HEK293T (cell line): ENCODE results near the gene TSEN54.

Experiments used
- ARNT ChIP-seq: fragments of 450-650 bp; IDR thresholded peaks from 2 replicates; pipeline ENCODE4 v1.6.1; 2017; ENCODE audit warnings: mild to moderate bottlenecking
- BHLHE40 ChIP-seq: fragments of 450-650 bp; IDR thresholded peaks from 2 replicates; pipeline ENCODE4 v1.6.1; 2016; ENCODE audit warnings: mild to moderate bottlenecking, moderate library complexity, borderline replicate concordance
- HDGF ChIP-seq: fragments of 450-650 bp; IDR thresholded peaks from 2 replicates; pipeline ENCODE4 v1.6.1; 2017; ENCODE audit warnings: antibody characterized with exemption, borderline replicate concordance
- L3MBTL2 ChIP-seq: fragments of 450-650 bp; conservative IDR thresholded peaks from 2 replicates; pipeline ENCODE4 v1.6.1; 2016; ENCODE audit warnings: mild to moderate bottlenecking
- LEF1 ChIP-seq: fragments of 450-650 bp; IDR thresholded peaks from 2 replicates; pipeline ENCODE4 v1.6.1; 2017; ENCODE audit warnings: mild to moderate bottlenecking, borderline replicate concordance
- SP1 ChIP-seq: fragments of 450-650 bp; IDR thresholded peaks from 2 replicates; pipeline ENCODE4 v1.6.1; 2017
- SUZ12 ChIP-seq: fragments of 450-650 bp; IDR thresholded peaks from 2 replicates; pipeline ENCODE4 v1.6.1; 2016; ENCODE audit warnings: mild to moderate bottlenecking
- TARDBP ChIP-seq: fragments of 450-650 bp; IDR thresholded peaks from 2 replicates; pipeline ENCODE4 v1.6.1; 2016

DNA sequence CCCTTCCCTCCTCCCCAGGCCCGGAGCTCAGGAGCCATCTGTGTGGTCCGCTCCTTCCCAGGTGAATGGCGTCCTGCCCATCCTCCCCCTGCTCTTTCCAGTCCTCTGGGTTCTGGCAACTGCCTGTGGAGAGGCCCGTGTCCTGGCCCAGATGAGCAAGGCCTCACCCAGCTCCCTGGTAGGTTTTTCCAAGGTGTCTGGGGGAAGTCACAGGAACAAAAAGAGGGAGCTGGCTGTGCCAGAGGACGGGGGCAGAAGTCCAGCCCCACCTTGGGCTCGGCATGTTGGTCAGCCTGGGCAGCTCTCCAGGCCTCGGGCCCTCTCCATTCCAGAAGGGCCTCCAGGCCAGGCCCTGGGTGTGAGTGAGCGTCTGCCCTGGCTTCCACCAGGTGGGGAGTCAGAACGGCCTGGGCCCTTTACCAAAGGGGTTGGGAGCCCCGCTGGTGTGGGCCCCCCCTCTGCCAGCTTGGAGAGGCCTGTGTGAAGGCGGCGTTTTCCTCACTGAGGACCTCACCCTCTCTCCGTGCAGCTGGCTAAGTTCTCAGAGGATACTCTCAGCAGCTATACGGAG lies 26.1 kb upstream of the TSEN54 start:
- TF ChIP-seq HDGF: no peak
- no peak for TF ChIP-seq SP1
- no peak for TF ChIP-seq L3MBTL2
- no peak for TF ChIP-seq BHLHE40
- TF ChIP-seq SUZ12: no peak
- no peak for TF ChIP-seq TARDBP
- TF ChIP-seq LEF1: no peak
- no peak for TF ChIP-seq ARNT
